Vagina (tissue), 2 donors: ENCODE data around the gene HTR3D. TPM values are rescaled to one million over a fixed set of nuclear protein-coding genes. Genes with fewer than 3 reads are reported as not detected.

Source experiments
- DNase-seq, 2 donors: peaks; one replicate each; pipeline ENCODE4 v3.0.0-alpha.2; 2017; ENCODE audit errors: extremely low spot score in 2 of 2
- H3K27ac ChIP-seq: fragments of 200-600 bp; sonication (generic); one replicate; pipeline ENCODE4 v1.5.1; 2019
- H3K27me3 ChIP-seq: fragments of 200-600 bp; sonication (generic); one replicate; pipeline ENCODE4 v1.5.1; 2019
- H3K36me3 ChIP-seq, 2 donors: fragments of 200-600 bp; sonication (generic); one replicate each; pipeline ENCODE4 v1.5.1; 2017 to 2019
- H3K4me1 ChIP-seq: fragments of 200-600 bp; sonication (generic); one replicate; pipeline ENCODE4 v1.5.1; 2019
- H3K4me3 ChIP-seq, 2 donors: fragments of 200-600 bp; sonication (generic); 1 replicate in 1 of 2; 2 replicates in 1 of 2; pipeline ENCODE4 v1.5.1; 2016 to 2019
- H3K9me3 ChIP-seq: fragments of 200-600 bp; sonication (generic); one replicate; pipeline ENCODE4 v1.5.1; 2019
- CTCF ChIP-seq, 3 experiments: fragments of 450-650 bp in 2 of 3; fragments of 200-600 bp in 1 of 3; sonication (generic) in 1 of 3; IDR thresholded peaks; one replicate each; pipeline ENCODE4 v1.5.1; 2017 to 2019; ENCODE audit warnings: antibody characterized with exemption in 3 of 3, mild to moderate bottlenecking in 2 of 3, moderate library complexity in 2 of 3
- POLR2A ChIP-seq, 2 donors: fragments of 450-650 bp; IDR thresholded peaks; one replicate each; pipeline ENCODE4 v1.6.1; 2017; ENCODE audit warnings: antibody characterized with exemption in 2 of 2, mild to moderate bottlenecking in 2 of 2, moderate library complexity in 2 of 2
- POLR2AphosphoS5 ChIP-seq, 2 donors: sonication (generic); formaldehyde crosslinking; IDR thresholded peaks; one replicate each; pipeline ENCODE4 v1.9.0; 2017; ENCODE audit warnings: antibody characterized with exemption in 2 of 2, mild to moderate bottlenecking in 2 of 2, low read depth in 1 of 2; ENCODE audit not compliant: insufficient read depth in 1 of 2
- intact Hi-C: fragments of 100-400 bp; cut with DNase I; formaldehyde crosslinking; loops from one replicate; pipeline ENCODE4 v1.15.1; 2023
- total RNA-seq: library from RNA; depleted of rRNA; stranded (reverse); fragments of >200 nt; gene quantifications from one replicate; pipeline ENCODE4 v1.2.3, GENCODE V29; 2016

HTR3D gene
- total RNA-seq, 1 donor from 2014 or later: not detected

DNA sequence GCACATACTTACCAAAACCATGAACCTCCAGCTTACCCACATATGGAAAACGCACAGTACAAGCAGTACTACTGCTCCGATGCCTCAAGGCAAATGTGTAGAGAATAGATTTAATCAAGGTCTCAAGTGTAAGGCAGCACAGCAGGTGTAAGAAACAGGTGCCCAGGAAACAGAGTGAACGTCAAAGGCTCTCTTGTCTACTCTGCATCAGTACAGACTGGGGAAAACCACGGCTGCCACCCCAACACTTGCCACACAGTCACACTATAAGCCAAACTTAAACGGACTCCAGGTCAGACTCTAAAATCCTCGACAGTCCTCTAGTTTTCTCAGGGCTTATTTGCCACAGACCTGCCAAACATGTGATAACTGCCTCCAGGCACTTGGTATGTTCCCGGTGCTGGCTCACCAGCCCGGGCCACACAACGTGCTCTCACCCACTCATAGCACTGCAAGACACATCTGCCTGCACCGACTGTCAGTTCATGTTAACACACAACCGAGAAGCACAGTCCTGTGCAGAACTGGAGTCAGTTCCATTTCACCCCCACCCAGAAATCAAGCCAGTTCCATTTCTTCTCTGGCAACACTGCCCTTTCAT, 44.4 kb upstream of the HTR3D start:
- no peak for DNase-seq
- Histone ChIP-seq H3K36me3 (peaks cover 0 to 50% of the 10 kb centered on the region in 2 donors), H3K9me3 (no peaks in the 10 kb centered on the region), H3K27ac (no peak overlapping the region), H3K27me3 (no peaks in the 10 kb centered on the region), H3K4me3 (no peak overlapping the region), H3K4me1 (no peaks in the 10 kb centered on the region)
- intact Hi-C loops: no loop called here
- no peak for TF ChIP-seq CTCF (IDR thresholded peaks at IDR 0.05)
- TF ChIP-seq POLR2A (IDR thresholded peaks at IDR 0.05): no peak
- TF ChIP-seq POLR2AphosphoS5 (IDR thresholded peaks at IDR 0.05; ENCODE audit: insufficient read depth in 1 of 2, low read depth in 1 of 2): no peak

DNA sequence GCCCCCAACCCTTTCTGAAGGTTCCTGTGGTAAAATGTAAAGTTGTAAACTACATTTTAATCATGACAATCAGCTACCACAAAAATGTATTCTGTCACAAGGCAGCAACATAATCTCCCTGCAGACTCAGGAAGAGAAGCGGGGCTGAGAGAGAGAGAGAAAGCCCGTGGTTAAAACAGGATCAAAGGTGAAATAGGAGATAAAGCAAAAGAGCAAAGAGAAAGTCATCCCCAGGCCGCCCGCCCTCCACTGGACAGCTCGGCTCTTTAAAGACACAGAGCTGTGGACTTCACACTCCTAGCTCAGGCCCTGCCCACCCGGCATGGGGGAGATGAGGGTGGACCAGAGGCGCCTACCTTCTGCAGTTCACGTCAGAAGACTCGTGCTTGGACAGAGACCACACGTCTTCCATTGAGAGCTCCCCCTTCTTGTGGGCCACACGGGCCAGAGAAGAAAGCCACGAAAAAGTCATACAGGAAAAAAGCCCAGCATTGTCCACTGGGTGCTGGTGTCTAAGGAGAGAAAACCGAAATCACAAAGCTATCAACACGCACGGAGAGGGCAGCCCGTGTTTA, 43.2 kb upstream of the HTR3D start:
- Histone ChIP-seq H3K4me3 (no peak overlapping the region), H3K36me3 (peaks cover 0 to 41% of the 10 kb centered on the region in 2 donors), H3K9me3 (no peaks in the 10 kb centered on the region), H3K27ac (no peak overlapping the region), H3K27me3 (no peaks in the 10 kb centered on the region), H3K4me1 (no peaks in the 10 kb centered on the region)
- no peak for TF ChIP-seq POLR2AphosphoS5 (IDR thresholded peaks at IDR 0.05; ENCODE audit: insufficient read depth in 1 of 2, low read depth in 1 of 2)
- no peak for TF ChIP-seq POLR2A (IDR thresholded peaks at IDR 0.05)
- TF ChIP-seq CTCF (IDR thresholded peaks at IDR 0.05): no peak
- intact Hi-C loops: no loop called here
- no peak for DNase-seq

- TF ChIP-seq POLR2A (IDR thresholded peaks at IDR 0.05) (no peak), POLR2AphosphoS5 (IDR thresholded peaks at IDR 0.05; ENCODE audit: insufficient read depth in 1 of 2, low read depth in 1 of 2) (peak in 1 of 2 donors; percentile 67), CTCF (IDR thresholded peaks at IDR 0.05) (no peak)
- Histone ChIP-seq H3K36me3 (peaks cover 0 to 23% of the 10 kb centered on the region in 2 donors), H3K27me3 (no peaks in the 10 kb centered on the region), H3K4me3 (no peak overlapping the region), H3K4me1 (no peaks in the 10 kb centered on the region), H3K27ac (peak overlapping the region; percentile 7), H3K9me3 (no peaks in the 10 kb centered on the region)
- intact Hi-C loops: no loop called here
- DNase-seq: no peak
These were observed 40.1 kb upstream of the HTR3D start for GRCh38 chr3:183991403-183991802.

DNA sequence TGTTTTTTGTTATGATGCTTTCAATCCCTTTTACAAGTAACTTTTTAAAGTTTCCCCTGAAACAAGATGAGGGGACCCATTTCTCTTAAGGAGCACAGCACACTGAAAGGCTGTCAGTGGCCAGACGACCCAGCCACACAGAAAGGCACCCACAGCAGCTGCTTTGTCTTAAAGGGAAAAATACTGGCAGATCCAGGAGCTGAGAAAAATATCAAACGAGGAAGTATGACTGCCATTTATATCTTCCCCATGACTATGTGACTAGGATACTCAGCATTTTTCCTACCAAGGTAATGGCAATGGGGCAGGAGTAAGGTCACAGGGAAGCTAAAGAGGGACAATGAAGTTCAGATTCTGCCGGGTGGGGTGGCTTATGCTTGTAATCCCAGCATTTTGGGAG, 29.8 kb upstream of the HTR3D start:
- Histone ChIP-seq H3K4me3 (no peak overlapping the region), H3K27ac (no peak overlapping the region), H3K4me1 (peaks cover 27% of the 10 kb centered on the region), H3K27me3 (no peaks in the 10 kb centered on the region), H3K36me3 (peaks cover 0 to 5% of the 10 kb centered on the region in 2 donors), H3K9me3 (no peaks in the 10 kb centered on the region)
- DNase-seq: no peak
- no peak for TF ChIP-seq CTCF (IDR thresholded peaks at IDR 0.05)
- TF ChIP-seq POLR2A (IDR thresholded peaks at IDR 0.05): no peak
- no peak for TF ChIP-seq POLR2AphosphoS5 (IDR thresholded peaks at IDR 0.05; ENCODE audit: insufficient read depth in 1 of 2, low read depth in 1 of 2)
- intact Hi-C loops: no loop called here

GRCh38 chr3:184002469-184002868, 29.1 kb upstream of the HTR3D start:
- DNase-seq: no peak
- Histone ChIP-seq H3K4me1 (peaks cover 27% of the 10 kb centered on the region), H3K4me3 (no peak overlapping the region), H3K36me3 (peaks cover 0 to 5% of the 10 kb centered on the region in 2 donors), H3K27ac (no peak overlapping the region), H3K9me3 (no peaks in the 10 kb centered on the region), H3K27me3 (no peaks in the 10 kb centered on the region)
- intact Hi-C loops: no loop called here
- TF ChIP-seq POLR2AphosphoS5 (IDR thresholded peaks at IDR 0.05; ENCODE audit: insufficient read depth in 1 of 2, low read depth in 1 of 2): no peak
- TF ChIP-seq CTCF (IDR thresholded peaks at IDR 0.05): no peak
- TF ChIP-seq POLR2A (IDR thresholded peaks at IDR 0.05): no peak
